CD4-positive, alpha-beta T cell treated with Interleukin-6 for 4 hours (primary cell): ENCODE results near the gene PLB1.

Source experiments
- DNase-seq: peaks from one replicate; pipeline ENCODE4 v3.0.0-alpha.2; 2020; ENCODE audit warnings: mixed read lengths

PLB1 gene

GRCh38 chr2:28616396-28616999 lies 120.6 kb downstream of the PLB1 start:
- DNase-seq: no peak

DNA sequence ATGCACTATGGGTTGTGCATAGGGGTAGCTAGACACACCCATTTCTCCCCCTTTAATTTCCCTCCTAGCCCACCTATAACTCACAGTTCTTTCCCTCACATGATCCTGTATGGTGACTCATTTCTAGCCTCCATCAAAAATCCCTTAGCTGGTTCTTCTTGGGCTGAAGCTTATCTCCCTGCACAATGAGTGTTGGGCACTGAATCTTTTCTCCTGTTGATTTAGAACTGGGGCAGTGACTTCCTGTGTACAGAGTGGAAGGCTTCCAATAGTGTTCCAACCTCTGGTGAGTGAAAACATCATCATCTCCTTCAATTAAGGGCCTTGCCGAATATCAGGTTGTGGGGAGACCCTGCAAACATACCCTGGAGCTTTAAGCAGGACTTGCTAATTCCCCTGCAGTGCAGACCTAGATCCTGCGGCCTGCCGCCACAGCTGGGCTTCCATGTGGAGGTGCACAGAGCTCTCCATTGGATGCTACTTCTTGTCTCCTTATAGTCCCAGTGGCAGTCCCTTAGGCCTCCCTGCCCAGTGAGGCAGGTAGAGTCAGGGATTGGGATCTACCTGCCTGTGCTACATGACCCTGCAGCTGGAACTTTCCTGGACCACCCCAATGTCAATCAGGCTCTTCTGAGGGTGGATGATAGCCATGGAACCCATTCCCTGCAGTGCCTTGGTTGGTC lies 121.8 kb downstream of the PLB1 start:
- no peak for DNase-seq

DNA sequence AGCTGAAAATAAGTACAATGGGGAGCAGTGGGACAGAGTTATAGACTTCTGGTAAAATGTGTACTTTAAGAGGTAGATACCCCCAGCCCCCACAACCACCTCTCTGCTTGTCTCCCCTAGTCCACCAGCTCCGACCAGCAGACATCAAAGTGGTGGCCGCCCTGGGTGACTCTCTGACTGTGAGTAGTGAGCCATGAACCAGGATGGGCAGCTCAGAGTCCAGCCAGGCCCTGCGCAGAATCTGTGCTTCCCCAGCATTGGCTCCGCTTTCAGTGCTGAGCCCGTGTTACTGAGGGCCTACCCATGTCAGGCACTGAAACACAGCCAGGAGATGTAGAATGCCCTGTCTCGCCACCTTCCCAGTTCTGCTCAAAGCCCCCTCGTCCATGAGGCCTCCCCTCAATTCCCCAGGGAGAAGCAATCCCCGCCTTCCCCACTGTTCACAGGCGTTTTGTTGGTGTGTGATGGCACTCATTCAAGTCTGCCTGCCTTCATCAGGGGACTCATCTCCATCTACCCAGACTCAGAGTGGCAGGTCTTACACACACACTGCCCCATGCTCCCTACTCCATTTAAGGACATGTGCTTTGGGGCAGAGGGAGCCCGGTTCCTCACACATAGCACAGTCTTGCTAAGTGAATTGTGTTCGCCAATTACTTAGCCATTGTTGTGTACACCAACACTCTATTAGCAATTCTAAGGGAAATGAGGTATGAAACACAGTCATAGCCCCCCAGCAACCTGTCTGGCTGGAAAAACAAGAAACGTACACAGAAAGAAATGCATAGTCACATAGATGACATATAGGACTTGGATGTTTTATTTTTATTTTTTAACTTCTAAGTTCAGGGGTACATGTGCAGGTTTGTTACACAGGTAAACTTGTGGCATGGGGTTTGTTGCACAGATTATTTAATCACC lies 122.6 kb downstream of the PLB1 start:
- DNase-seq: no peak

- no peak for DNase-seq
These were observed 123.6 kb downstream of the PLB1 start for GRCh38 chr2:28619213-28620196.

- peak; percentile 29 for DNase-seq
These were observed 124.5 kb downstream of the PLB1 start for GRCh38 chr2:28620291-28620793.

- no peak for DNase-seq
These were observed 124.9 kb downstream of the PLB1 start for GRCh38 chr2:28620801-28621171.

GRCh38 chr2:28621172-28622100 lies 125.6 kb downstream of the PLB1 start:
- peak; percentile 78 for DNase-seq

DNA sequence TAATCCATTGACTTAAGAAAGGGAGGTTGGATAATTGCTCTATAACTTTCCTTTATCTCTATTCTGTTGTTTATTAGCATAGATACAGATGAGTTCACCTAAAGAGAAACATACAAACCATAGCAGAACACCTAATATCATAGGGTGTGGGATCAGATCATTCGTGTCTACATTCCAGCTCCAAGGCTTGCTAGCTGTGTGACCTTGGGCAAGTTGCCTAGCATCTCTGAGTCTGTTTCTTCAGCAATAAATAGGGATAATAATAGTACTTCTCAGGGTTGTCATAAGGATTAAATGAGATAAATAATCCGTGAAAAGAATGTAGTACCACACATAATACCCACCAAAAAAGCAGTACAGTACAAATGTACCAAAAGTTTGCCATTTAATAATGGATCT lies 126.2 kb downstream of the PLB1 start:
- DNase-seq: no peak

- DNase-seq: no peak
These were observed 127.9 kb downstream of the PLB1 start for GRCh38 chr2:28623582-28624405.

DNA sequence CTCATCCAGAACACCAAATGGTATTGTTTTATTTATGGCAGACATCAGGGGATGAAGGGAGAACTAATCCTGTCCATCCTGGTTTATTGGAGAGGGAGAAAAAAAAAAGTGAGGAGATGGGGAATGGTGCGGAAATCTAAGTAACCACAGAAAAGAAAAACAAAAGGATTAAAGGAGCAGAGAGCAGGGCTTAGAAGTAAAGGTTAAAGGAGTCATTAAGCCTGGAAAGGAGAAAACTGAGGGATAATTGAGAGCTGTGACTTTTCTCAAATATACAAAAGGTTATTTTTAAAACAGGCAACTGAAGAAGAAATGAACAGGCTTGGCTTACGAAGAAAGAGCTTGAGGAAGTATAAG lies 128.6 kb downstream of the PLB1 start:
- no peak for DNase-seq

GRCh38 chr2:28624793-28625701 lies 129.2 kb downstream of the PLB1 start:
- DNase-seq: peak; percentile 44

DNA sequence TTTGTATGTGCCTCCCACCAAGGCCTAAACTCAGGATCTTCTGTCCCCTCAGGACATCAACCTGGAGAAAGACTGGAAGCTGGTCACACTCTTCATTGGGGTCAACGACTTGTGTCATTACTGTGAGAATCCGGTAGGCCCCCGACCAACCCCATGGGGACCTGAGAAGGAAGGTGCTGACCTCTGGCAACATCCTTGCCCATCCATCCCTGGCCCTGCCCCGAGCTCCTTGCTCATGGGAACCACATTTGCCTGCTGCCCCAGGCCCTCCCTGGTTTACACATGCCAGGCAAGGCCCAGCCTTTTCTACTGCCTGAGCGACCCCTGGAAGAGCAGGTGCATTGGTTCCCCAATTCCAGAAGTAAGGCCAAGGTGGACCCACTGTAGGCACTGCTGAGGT lies 130.5 kb downstream of the PLB1 start:
- no peak for DNase-seq

GRCh38 chr2:28626891-28627421 lies 131.1 kb downstream of the PLB1 start:
- DNase-seq: no peak

GRCh38 chr2:28627722-28628480 lies 132.0 kb downstream of the PLB1 start:
- no peak for DNase-seq

GRCh38 chr2:28628506-28628905 lies 132.6 kb downstream of the PLB1 start:
- no peak for DNase-seq

DNA sequence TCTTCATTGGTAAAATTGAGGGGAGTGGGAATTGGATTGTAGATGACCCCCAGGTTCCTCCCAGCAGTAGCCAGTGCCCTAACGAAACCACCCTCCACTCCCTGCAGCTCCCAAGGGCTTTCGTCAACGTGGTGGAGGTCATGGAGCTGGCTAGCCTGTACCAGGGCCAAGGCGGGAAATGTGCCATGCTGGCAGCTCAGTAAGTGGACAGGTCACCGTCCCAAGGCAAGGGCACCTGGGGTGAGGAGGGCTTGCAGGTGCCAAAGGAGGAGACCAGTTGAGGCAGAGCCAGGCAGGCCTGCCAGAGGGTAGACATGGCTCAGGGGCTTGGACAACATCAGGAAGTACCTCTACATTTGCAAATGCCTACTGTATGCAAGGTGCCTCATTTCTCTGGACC lies 133.1 kb downstream of the PLB1 start:
- DNase-seq: no peak

DNA sequence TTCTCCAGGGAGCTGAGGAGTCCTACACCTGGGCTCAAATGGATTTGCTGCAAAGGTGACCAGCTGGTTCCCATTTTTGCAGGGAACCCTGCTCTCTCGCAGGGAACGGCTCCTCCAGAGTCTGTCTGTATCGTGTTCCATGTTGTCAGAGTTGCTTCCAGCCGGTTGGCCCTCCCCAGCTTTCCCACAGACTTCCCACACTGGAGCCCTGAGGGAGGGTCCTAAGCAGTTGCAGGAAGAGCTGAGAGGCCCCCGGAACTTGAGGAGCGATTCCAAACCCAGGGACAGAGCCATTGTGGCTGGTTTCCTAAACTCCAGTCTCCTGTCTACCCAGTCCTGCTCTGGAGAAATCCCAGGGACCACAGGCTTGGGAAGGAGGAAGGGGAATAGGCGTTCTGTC lies 134.1 kb downstream of the PLB1 start:
- no peak for DNase-seq

GRCh38 chr2:28630341-28630740 lies 134.5 kb downstream of the PLB1 start:
- no peak for DNase-seq
